Fibroblast of the aortic adventitia (primary cell): ENCODE measurements around the gene FSCN2. TPM values are rescaled to one million over a fixed set of nuclear protein-coding genes. Genes with fewer than 3 reads are reported as not detected.

Source experiments
- DNase-seq: peaks from one replicate; pipeline ENCODE4 v3.0.0-alpha.2; 2010; ENCODE audit warnings: low read depth
- H3K4me3 ChIP-seq: 2 replicates; pipeline ENCODE4 v1.5.1; 2011; ENCODE audit warnings: low read depth, mild to moderate bottlenecking, control low read depth, low read length, moderate library complexity
- CTCF ChIP-seq: IDR thresholded peaks from 2 replicates; pipeline ENCODE4 v1.5.1; 2011; ENCODE audit warnings: mild to moderate bottlenecking, low read length, control low read depth, inconsistent platforms; ENCODE audit not compliant: insufficient read depth
- total RNA-seq: library from RNA; depleted of rRNA; stranded (reverse); fragments of >200 nt; gene quantifications from 2 replicates; pipeline ENCODE4 v1.2.3, GENCODE V29; 2012; ENCODE audit warnings: low replicate concordance

FSCN2 gene
- total RNA-seq, 1 donor: 1.3 TPM

- DNase-seq: no peak
- no peak overlapping the region for H3K4me3 ChIP-seq
- TF ChIP-seq CTCF: no peak
These were observed 10.7 kb downstream of the FSCN2 start for GRCh38 chr17:81538651-81539570.

GRCh38 chr17:81539571-81539900 lies 11.4 kb downstream of the FSCN2 start:
- no peak overlapping the region for H3K4me3 ChIP-seq
- no peak for DNase-seq
- no peak for TF ChIP-seq CTCF

DNA sequence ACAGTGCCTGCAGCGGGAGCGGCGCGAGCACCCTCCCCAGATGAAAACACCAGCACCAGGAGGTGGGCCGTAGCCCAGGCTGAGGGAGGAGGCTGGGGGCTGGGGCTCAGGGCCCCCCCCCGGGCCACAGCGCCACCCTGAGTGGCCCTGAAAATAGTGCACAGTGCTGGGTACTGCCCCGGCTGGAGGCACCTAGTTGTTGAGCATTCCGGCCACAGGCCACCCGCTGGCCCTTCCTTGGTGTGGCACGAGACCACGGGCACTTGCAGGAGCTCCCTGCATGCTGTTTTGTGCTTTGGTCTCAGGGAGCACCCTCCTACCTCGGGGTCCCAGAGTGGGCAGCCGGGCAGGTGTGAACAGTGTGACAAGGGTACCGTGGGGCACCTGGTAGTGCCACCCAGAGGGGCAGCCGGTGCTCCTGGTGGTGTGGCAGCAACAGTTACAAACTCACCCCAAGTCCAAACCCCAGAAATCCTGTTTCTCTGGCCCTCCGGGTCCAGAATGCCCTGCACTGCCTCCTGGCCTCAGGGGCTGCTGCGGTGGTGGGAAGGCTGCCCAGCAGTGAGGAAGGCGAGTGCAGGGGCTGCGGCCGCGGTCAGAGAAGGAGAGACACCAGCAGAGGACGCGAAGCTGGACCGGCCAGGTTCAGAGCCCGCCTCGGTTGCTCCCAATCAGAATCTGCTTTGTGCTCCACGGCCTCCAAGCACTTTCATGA lies 11.9 kb downstream of the FSCN2 start:
- no peak for TF ChIP-seq CTCF
- no peak overlapping the region for H3K4me3 ChIP-seq
- DNase-seq: no peak

- TF ChIP-seq CTCF: no peak
- no peak for DNase-seq
- H3K4me3 ChIP-seq: no peak overlapping the region
These were observed 12.5 kb downstream of the FSCN2 start for GRCh38 chr17:81540676-81541027.

- DNase-seq: no peak
- H3K4me3 ChIP-seq: no peak overlapping the region
- no peak for TF ChIP-seq CTCF
These were observed 12.9 kb downstream of the FSCN2 start for GRCh38 chr17:81541123-81541522.

- TF ChIP-seq CTCF: no peak
These were observed 14.5 kb downstream of the FSCN2 start for GRCh38 chr17:81542431-81543338.

More at GRCh38 chr17:81542431-81543338, 14.5 kb downstream of the FSCN2 start:
- DNase-seq: no peak
- H3K4me3 ChIP-seq: no peak overlapping the region
